ENCODE measurements around the gene PLCXD3.

DNA sequence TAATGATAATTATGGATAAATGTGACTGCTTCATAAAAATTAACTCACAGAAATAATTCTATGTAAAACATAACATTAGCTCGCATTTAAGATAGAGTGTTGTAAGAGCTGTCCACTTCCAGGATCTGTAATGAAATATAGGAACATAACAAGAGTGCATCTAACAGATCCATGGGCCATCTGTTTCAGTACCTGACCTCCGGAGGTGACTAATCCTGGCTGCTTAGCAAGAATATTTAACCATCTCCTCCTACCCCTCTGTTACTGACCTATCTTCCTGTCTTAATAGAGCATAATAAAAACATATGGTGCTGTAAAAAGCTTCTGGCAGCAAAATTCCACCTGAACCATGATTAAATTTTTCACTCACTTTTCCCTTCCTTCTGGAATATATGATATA lies 7.1 kb downstream of the PLCXD3 start:
- TF ChIP-seq POLR2A (IDR thresholded peaks at IDR 0.05) = no peak
- TF ChIP-seq, protein P1, sequence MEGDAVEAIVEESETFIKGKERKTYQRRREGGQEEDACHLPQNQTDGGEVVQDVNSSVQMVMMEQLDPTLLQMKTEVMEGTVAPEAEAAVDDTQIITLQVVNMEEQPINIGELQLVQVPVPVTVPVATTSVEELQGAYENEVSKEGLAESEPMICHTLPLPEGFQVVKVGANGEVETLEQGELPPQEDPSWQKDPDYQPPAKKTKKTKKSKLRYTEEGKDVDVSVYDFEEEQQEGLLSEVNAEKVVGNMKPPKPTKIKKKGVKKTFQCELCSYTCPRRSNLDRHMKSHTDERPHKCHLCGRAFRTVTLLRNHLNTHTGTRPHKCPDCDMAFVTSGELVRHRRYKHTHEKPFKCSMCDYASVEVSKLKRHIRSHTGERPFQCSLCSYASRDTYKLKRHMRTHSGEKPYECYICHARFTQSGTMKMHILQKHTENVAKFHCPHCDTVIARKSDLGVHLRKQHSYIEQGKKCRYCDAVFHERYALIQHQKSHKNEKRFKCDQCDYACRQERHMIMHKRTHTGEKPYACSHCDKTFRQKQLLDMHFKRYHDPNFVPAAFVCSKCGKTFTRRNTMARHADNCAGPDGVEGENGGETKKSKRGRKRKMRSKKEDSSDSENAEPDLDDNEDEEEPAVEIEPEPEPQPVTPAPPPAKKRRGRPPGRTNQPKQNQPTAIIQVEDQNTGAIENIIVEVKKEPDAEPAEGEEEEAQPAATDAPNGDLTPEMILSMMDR (IDR thresholded peaks at IDR 0.05 in 8 of 11, conservative IDR thresholded peaks at IDR 0.05 in 3 of 11) = no peak
- no peak for TF ChIP-seq POLR2AphosphoS5 (IDR thresholded peaks at IDR 0.05)

All from spleen (tissue), 7 donors.